GM19324 (cell line): Measurements from ENCODE around the gene RABEPK.
"Not testable (repeated sequence)": the region's sequence is repeated elsewhere in the genome, so short reads cannot be mapped to it uniquely, and the experiment has no call there.

Experiments used
- ATAC-seq: cut with Tn5 transposase; IDR thresholded peaks from one replicate; pipeline ENCODE4 v1.9.1; 2021; ENCODE audit warnings: mild to moderate bottlenecking, moderate library complexity; ENCODE audit not compliant: unreplicated experiment, low FRiP score

Gene RABEPK

GRCh38 chr9:125190361-125190801 is 10.0 kb upstream of the RABEPK start:
- no peak for ATAC-seq

DNA sequence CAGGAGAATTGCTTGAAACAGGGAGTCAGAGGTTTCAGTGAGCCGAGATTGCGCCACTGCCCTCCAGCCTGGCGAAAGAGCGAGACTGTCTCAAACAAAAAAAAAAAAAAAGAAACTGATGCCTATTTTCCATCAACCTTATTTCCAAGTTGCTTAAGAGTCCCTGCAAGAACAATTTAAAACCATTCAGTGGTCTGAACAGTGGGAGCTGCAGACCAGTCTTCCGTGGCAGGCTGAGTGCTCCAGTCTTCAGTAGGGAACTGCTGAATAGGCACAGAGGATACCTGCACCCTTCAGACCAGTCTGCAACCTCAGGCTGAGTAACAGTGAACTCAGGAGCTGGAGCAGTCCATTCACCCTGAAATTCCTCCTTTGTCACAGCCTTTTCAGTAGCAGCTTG is 5.9 kb upstream of the RABEPK start:
- ATAC-seq = not testable (repeated sequence)

GRCh38 chr9:125195591-125195990 is 4.8 kb upstream of the RABEPK start:
- not testable (repeated sequence) for ATAC-seq

- no peak for ATAC-seq
Measured at GRCh38 chr9:125202846-125203618, 2.7 kb downstream of the RABEPK start.

GRCh38 chr9:125204477-125204876 is 4.1 kb downstream of the RABEPK start:
- no peak for ATAC-seq

GRCh38 chr9:125214186-125214585 is 13.8 kb downstream of the RABEPK start:
- ATAC-seq = no peak

- ATAC-seq = no peak
Measured at GRCh38 chr9:125218621-125219020, 18.3 kb downstream of the RABEPK start.

DNA sequence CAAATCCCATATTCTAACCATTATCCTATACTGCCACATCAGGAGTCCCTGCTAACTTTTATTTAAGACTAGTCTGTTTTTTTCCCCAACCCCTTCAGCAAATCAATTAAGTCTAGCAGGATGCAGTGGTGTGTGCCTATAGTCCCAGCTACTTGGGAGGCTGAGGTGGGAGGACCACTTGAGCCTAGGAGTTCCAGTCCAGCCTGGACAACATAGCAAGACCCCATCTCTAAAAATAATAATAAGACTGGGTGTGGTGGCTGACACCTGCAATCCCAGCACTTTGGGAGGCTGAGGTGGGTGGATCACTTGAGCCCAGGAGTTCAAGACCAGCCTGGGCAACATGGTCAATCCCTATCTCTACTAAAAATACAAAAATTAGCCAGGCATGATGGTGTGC is 24.5 kb downstream of the RABEPK start:
- not testable (repeated sequence) for ATAC-seq

DNA sequence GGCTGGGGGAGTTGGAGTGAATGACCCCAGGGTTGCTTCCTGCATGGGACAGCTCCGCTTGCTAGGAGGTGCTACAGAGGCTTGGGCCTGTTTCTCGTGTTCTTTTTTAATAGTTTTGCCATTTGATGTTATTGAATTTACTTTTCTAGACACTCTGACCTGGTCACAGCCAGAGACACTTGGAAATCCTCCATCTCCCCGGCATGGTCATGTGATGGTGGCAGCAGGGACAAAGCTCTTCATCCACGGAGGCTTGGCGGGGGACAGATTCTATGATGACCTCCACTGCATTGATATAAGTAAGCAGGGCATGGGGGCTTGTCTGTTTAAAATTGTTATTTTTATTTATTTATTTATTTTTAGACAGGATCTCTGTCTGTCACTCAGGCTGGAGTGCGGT is 27.4 kb downstream of the RABEPK start:
- ATAC-seq = no peak

- ATAC-seq = no peak
Measured at GRCh38 chr9:125233678-125234077, 33.3 kb downstream of the RABEPK start.

DNA sequence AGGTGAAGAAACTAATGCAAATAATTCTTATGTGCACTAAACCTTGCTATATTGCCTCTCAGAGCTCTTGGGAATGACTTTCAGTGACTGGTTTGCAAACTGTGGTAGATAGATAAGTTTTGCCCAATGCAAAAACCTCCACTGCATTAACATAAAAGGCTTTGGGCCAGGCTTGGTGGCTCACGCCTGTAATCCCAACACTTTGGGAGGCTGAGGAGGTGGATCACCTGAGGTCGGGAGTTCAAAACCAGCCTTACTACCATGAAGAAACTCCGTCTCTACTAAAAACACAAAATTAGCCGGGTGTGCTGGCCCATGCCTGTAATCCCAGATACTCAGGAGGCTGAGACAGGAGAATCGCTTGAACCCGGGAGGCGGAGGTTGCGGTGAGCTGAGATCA is 33.8 kb downstream of the RABEPK start:
- ATAC-seq = not testable (repeated sequence)

DNA sequence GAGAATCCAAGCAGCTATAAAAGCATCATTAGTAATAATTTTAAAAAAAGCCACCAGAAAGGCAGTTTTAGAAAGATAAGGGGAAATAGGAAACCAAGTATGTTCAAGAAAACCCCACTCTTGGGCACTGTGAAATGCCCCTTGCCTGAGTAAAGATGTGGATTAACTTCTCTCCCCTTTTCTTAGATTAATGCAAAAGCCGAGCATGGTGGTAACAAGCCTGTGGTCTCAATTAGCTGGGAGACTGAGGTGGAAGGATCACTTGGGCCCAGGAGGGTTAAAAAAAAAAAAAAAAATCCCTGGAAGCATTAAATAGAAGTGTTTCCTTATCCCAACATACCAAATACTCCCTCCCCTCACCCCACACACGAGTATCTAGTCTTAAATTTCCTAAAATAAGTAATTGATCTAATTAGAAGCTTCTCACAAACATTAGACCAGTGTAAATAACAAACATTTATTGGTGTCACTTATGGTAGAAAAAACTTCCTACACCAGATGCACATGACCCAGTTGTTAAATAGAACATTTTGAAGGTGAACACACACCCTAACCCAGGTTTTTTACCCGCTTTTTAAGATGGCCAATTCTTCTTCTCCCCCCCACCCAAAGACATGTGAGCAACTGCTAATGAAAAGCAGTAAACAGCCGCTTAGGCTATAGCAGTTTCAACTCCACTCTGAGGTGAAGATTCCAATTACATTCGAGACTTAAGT is 35.6 kb downstream of the RABEPK start:
- ATAC-seq = no peak

DNA sequence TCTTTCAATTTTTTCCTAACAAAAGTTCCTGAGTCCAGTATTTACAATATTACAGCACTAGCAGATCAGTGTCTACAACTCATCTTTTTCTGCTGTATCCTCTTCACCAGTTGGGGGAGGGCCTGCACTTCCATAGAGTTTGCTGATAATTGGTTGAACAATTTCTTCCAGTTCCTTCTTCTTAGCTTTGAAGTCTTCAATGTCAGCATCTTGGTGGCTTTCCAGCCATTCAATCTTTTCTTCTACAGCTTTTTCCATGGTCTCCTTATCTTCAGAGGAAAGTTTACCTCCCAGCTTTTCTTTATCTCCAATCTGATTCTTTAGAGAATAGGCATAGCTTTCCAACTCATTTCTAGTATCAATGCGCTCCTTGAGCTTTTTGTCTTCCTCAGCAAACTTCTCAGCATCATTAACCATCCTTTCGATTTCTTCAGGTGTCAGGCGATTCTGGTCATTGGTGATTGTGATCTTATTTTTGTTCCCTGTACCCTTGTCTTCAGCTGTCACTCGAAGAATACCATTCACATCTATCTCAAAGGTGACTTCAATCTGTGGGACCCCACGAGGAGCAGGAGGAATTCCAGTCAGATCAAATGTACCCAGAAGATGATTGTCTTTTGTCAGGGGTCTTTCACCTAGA is 36.3 kb downstream of the RABEPK start:
- not testable (repeated sequence) for ATAC-seq

GRCh38 chr9:125238127-125238914 is 38.0 kb downstream of the RABEPK start:
- ATAC-seq = no peak

DNA sequence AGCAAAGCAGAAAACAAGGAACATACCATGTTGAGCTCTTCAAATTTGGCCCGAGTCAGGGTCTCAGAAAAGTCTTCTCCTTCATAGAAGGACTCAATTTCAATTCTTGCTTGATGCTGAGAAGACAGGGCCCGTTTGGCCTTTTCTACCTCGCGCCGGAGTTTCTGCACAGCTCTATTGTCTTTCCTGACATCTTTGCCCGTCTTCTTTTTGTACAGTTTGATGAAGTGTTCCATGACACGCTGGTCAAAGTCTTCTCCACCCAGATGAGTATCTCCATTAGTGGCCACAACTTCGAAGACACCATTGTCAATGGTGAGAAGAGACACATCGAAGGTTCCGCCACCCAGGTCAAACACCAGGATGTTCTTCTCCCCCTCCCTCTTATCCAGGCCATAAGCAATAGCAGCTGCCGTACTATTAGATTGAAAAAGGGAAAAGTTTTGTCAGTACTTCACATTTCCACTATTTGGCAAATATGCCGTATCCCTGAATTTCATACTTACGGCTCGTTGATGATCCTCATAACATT is 38.6 kb downstream of the RABEPK start:
- no peak for ATAC-seq

DNA sequence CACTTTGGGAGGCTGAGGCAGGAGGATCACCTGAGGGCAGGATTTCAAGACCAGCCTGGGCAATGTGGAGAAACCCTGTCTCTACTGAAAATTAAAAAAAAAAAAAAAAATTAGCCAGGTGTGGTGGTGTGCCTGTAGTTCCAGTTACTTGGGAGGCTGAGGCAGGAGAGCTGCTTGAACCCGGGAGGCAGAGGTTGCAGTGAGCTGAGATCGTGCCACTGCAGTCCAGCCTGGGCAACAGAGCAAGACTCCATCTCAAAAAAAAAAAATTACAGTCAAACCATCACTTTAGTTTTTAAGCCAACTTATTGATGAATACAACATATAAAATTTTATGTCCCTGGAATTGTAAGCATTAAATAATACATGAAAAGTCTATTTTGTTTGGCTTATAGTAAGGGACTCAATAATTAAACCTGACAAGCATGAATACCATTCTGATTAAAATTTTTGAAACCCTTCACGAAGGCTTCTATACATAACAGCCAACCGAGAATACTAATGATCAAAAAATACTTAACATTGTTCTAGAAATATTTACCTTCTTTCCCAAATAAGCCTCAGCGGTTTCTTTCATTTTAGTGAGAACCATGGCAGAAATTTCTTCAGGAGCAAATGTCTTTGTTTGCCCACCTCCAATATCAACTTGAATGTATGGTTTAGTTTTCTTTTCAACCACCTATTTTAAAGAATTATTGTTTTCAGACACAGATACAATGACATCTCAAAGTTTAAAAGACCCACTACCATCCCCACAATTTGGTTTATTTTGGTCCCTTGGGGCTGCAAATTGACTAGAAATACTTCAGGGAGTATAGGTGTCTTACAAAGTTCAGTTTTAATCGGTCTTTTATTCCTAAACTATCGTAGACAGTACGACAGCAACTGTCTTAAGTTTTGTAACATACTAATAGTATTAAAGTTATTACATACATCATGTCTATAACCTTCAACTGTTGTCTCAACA is 39.6 kb downstream of the RABEPK start:
- ATAC-seq = no peak

DNA sequence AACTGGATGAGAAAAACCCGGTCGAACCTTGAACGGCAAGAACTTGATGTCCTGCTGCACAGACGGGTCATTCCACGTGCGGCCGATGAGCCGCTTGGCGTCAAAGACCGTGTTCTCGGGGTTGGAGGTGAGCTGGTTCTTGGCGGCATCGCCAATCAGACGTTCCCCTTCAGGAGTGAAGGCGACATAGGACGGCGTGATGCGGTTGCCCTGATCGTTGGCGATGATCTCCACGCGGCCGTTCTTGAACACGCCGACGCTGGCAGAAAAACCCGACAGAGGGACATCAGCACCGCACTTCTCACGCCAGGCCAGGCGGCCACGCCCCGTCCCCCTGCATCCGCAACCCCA is 40.3 kb downstream of the RABEPK start:
- ATAC-seq = no peak

GRCh38 chr9:125241000-125241862 is 40.9 kb downstream of the RABEPK start, which contains the start of gene HSPA5:
TSS of gene HSPA5 (minus strand) at chr9:125241343. CDS start at chr9:125241126, 217 bp downstream.
- ATAC-seq = peak; percentile 96
